ENCODE data around the gene CCDC18.
"Not testable (repeated sequence)": the region's sequence is repeated elsewhere in the genome, so short reads cannot be mapped to it uniquely, and the experiment has no call there.

Gene CCDC18

GRCh38 chr1:93243233-93243632 is 62.7 kb downstream of the CCDC18 start:
- not testable (repeated sequence) for DNase-seq (ENCODE audit: low read depth)

DNA sequence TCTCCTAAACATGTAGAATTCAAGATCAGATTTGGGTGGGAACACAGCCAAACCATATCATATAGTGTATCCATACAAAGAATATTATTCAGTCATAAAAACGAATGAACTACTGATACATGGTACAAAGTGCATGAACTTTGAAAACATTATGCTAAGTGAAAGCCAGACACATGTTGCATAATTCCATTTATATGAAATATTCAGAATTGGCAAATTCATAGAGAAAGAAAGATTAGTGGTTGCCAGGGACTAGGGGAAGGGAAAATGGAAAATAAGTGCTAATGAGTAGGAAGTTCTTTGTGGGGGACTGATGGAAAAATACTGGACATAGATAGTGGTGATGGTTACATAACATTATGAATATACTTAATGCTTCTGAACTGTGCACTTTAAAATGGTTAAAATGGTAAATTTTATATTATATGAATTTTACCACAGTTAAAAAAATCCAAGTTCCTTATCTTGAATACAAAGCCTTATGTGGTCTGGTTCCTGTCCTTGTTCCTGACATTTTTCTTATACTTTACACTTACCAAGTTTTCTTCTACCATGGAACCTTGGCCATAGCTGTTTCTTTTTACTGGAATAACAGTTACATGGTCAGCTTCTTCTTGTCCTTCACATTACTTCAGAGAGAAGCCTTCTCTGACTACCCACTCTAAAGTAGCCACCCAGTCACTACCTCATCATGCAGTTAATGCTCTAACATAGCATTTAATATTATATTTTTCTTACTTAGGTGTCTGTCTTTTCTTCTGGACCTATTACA is 64.0 kb downstream of the CCDC18 start:
- DNase-seq (ENCODE audit: low read depth): no peak

- DNase-seq (ENCODE audit: low read depth): no peak
These were observed 71.4 kb downstream of the CCDC18 start for GRCh38 chr1:93251966-93252365.

DNA sequence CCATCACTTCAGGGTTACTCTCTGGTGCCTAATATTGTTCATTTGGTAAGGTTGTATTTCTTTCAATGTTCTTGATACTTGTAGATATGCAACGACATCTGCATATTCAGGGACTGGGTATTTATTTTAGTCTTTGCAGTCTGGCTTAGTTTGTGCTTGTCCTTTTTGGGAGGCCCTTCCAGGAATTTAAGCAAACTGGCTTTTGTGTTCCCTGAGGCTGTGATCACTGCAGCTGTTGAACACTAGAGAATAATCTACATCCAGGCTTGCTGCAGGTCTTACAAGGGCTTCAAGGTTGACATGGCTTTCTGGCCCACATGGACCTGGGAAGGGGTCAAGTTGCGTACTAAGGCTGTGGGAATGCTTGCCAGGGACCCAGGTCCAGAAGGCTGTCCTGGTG is 72.1 kb downstream of the CCDC18 start:
- no peak for DNase-seq (ENCODE audit: low read depth)

- DNase-seq (ENCODE audit: low read depth): no peak
These were observed 73.0 kb downstream of the CCDC18 start for GRCh38 chr1:93253516-93253915.

DNA sequence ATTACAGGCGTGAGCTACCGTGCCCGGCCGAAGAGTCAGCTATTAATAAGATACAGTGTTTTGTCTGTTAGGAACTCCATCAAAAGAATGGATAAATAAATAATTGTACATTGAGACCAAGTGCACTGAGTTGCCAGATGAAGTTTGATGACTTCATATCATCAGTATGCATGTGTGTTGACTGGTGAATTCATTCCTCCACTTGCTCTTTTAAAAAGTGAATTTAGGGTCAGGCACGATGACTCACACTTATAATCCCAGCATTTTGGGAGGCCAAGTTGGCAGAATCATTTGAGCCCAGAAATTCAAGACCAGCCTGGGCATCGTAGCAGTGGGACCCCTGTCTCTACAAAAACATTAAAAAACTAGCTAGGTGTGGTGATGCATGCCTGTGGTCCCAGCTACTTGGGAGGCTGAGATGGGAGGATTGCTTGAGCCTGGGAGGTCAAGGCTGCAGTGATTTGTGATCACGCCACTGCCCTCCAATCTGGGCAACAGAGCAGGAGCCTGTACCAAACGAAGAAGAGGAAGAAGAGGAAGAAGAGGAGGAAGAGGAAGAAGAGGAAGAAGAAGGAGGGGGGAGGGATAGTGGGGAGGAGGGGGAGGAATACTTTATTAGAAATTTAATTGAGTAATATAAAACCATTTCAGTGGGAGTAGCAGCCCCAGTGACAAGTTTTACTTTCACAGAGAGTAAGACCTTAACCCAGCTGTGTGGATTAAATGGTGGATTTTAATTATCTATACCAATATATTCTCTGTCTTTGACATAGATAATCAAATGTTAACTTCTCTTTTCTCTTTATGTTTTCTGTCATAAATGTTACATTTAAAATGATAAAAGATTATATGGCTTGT is 74.9 kb downstream of the CCDC18 start:
- peak; percentile 89 for DNase-seq (ENCODE audit: low read depth)

- DNase-seq (ENCODE audit: low read depth): no peak
These were observed 75.9 kb downstream of the CCDC18 start for GRCh38 chr1:93256433-93256832.

DNA sequence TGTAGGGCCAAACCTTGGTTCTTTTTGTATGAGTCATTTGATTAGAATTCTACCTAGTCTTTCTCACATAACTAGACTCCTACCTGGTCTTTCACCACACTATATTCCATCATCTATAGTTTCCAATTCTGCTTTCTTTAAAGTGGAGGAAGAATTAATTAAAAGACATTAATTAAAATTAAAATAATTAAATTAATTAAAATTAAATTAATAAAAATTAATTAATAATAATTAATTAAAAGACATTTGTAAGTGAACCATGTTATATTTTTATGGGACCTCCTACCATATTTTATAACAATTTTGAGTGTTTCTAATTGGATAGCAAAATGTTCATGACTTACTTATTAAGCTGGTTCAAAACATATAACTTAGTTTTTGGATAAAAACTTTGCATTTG is 77.4 kb downstream of the CCDC18 start:
- DNase-seq (ENCODE audit: low read depth): no peak

DNA sequence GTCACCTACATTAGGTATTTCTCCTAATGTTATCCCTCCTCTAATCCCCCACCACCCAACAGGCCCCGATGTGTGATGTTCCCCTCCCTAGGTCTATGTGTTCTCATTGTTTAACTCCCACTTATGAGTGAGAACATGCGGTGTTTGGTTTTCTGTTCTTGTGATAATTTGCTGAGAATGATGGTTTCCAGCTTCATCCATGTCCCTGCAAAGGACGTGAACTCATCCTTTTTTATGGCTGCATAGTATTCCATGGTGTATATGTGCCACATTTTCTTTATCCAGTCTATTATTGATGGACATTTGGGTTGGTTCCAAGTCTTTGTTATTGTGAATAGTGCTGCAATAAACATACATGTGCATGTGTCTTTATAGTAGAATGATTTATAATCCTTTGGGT is 80.2 kb downstream of the CCDC18 start:
- not testable (repeated sequence) for DNase-seq (ENCODE audit: low read depth)

DNA sequence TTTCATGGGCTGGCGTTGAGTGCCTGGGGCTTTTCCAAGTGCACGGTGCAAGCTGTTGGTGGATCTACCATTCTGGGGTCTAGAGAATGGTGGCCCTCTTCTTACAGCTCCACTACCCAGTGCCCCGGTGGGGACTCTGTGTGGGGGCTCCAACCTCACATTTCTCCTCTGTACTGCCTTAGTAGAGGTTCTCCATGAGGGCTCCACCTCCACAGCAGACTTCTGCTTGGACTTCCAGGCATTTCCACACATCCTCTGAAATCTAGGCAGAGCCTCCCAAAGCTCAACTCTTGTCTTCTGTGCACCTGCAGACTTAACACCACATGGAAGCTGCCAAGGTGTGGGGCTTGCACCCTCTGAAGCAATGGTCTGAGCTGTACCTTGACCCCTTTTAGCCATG is 82.1 kb downstream of the CCDC18 start:
- DNase-seq (ENCODE audit: low read depth): no peak

- DNase-seq (ENCODE audit: low read depth): not testable (repeated sequence)
These were observed 88.4 kb downstream of the CCDC18 start for GRCh38 chr1:93268888-93269287.

- DNase-seq (ENCODE audit: low read depth): not testable (repeated sequence)
These were observed 94.7 kb downstream of the CCDC18 start for GRCh38 chr1:93275262-93275633.

DNA sequence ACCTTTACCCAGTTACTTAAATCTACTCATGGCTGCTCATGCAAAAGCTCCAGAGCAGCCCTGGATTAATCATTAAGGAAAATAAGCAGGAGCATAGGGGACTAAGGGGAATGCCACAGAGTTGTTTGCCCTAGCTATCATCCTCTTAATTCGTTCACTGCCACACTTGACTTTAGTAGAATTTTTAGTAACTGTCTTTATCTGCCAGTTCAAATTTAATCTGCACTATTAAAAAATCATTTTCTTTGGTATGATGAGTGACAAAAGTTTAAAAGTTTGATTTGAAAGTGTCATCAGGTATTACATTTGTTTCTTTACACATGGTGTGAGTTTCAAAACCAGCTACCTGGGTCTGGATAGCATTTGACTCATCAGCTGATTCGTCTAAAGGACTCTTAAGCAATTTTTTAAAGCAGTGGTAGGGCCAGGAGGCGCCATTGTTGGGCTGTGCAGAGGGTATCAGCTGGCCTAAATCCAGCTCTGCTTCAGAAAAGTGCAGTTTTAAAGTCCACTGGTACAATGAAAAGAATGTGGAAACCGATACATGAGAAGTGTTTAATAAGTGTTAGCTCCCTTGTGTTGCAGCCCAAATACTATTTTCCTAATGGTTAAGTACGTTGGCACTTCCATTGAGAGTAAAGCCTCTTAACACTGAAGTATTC is 95.2 kb downstream of the CCDC18 start:
- DNase-seq (ENCODE audit: low read depth): no peak

GRCh38 chr1:93277530-93277929 is 97.0 kb downstream of the CCDC18 start:
- DNase-seq (ENCODE audit: low read depth): not testable (repeated sequence)

DNA sequence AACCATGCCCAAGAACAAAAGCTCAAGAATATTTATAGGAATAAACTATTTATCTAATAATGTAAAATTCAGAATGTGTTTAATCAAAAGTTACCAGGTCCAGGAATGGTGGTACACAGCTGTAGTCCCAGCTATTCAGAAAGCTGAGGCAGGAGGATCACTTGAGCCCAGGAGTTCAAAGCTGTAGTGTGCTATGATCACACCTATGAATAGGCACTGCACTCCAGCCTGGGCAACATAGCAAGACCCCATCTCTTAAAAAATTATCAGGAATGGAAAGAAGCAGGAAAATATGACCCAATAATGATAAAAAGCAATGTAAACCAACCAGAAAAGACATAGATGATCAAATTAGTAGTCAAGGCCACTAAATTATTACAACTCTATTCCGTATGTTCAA is 103.0 kb downstream of the CCDC18 start:
- no peak for DNase-seq (ENCODE audit: low read depth)

DNA sequence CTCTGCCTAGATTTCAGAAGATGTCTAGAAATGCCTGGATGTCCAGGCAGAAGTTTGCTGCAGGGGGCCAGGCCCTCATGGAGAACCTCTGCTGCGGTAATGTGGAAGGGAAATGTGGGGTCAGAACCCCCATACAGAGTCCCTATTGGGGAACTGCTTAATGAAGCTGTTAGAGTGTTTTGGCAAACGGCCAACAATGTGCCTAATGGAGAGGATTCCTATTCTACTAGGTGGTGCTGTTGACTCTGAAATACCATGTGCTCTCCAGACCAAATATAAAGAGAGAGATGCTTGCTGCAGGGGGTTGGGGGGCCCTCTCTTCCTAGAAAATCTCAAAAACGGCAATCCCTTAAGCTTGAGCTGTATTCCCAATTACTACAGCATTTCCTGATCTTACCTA is 108.0 kb downstream of the CCDC18 start:
- DNase-seq (ENCODE audit: low read depth): peak; percentile 2

GRCh38 chr1:93296555-93297154 is 116.1 kb downstream of the CCDC18 start:
- DNase-seq (ENCODE audit: low read depth): no peak

DNA sequence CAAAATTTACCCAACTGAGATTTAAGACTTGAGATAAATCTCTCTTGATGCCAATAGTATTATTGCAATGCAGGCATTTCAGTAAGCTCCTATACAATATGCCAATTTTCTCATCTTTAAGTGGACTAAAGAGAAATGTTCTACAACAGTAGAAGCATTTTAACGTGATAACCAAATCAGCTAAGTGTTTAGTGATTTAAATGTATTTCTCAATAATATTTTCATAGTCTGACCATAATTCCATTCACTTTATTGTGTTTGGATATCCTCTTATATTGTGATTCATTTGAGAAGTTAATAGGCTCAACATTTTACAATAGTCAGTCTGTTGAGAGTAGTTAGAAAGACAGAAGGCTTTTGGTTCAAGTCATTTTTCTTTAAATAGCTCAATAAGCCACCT is 120.6 kb downstream of the CCDC18 start:
- no peak for DNase-seq (ENCODE audit: low read depth)

- DNase-seq (ENCODE audit: low read depth): no peak
These were observed 121.6 kb downstream of the CCDC18 start for GRCh38 chr1:93302078-93302477.

- DNase-seq (ENCODE audit: low read depth): peak; percentile 73
These were observed 124.2 kb downstream of the CCDC18 start for GRCh38 chr1:93304716-93305138.

- no peak for DNase-seq (ENCODE audit: low read depth)
These were observed 126.4 kb downstream of the CCDC18 start for GRCh38 chr1:93306920-93307319.

DNA sequence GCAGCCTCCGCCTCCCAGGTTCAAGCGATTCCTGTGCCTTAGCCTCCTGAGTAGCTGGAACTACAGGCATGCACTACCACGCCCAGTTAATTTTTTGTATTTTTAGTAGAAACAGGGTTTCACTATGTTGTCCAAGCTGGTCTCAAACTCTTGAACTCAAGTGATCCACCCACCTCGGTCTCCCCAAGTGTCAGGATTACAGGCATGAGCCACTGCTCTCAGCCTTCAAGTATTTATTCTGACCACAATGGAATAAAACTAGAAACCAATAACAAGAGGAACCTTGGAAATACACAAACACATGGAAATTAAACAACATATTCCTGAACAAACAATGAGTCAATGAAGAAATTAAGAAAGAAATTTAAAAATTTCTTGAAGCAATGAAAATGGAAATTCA is 132.5 kb downstream of the CCDC18 start:
- DNase-seq (ENCODE audit: low read depth): peak; percentile 56
